Peyer's patch (tissue), 4 donors: ENCODE data around the gene MARCKSL1.

Experiments used
- CTCF ChIP-seq, 6 experiments: fragments of 450-650 bp in 4 of 6; fragments of 200-600 bp in 2 of 6; sonication (generic) in 1 of 6; IDR thresholded peaks; one replicate each; pipeline ENCODE4 v1.5.1; 2017 to 2019; ENCODE audit warnings: antibody characterized with exemption in 6 of 6, mild to moderate bottlenecking in 3 of 6, moderate library complexity in 1 of 6
- POLR2A ChIP-seq, 2 donors: fragments of 450-650 bp; IDR thresholded peaks; one replicate each; pipeline ENCODE4 v1.5.1; 2017; ENCODE audit warnings: antibody characterized with exemption in 2 of 2, mild to moderate bottlenecking in 2 of 2, moderate library complexity in 2 of 2

GRCh38 chr1:32332290-32333079 is 3.5 kb downstream of the MARCKSL1 start:
- TF ChIP-seq CTCF (IDR thresholded peaks at IDR 0.05) (no peak), POLR2A (IDR thresholded peaks at IDR 0.05) (no peak)
